ENCODE results near the gene CIROP.

The CIROP gene

GRCh38 chr14:23055147-23055550 is 49.6 kb downstream of the CIROP start:
- H3K27ac ChIP-seq (ENCODE audit: low read length) = no peak overlapping the region
- H3K36me3 ChIP-seq (ENCODE audit: control insufficient read depth in 2 of 2, insufficient read depth in 2 of 2, low read length in 2 of 2) = peaks cover 2 to 10% of the 10 kb centered on the region in 2 donors
- H3K4me1 ChIP-seq (ENCODE audit: control insufficient read depth, insufficient read depth, low read length) = peaks cover 24% of the 10 kb centered on the region
- no peak overlapping the region for H3K9ac ChIP-seq (ENCODE audit: low read length in 2 of 2)
- H3K9me3 ChIP-seq (ENCODE audit: control insufficient read depth in 2 of 2, low read length in 2 of 2) = no peaks in the 10 kb centered on the region
- no peak overlapping the region for H3K4me3 ChIP-seq (ENCODE audit: low read length in 2 of 2)
- H3K27me3 ChIP-seq (ENCODE audit: control insufficient read depth in 1 of 2, insufficient read depth in 2 of 2, low read length in 2 of 2) = no peaks in the 10 kb centered on the region

GRCh38 chr14:23054000-23054811 is 50.6 kb downstream of the CIROP start:
- peaks cover 0 to 6% of the 10 kb centered on the region in 2 donors for H3K36me3 ChIP-seq (ENCODE audit: control insufficient read depth in 2 of 2, insufficient read depth in 2 of 2, low read length in 2 of 2)
- no peak overlapping the region for H3K27ac ChIP-seq (ENCODE audit: low read length)
- H3K9me3 ChIP-seq (ENCODE audit: control insufficient read depth in 2 of 2, low read length in 2 of 2) = no peaks in the 10 kb centered on the region
- no peak overlapping the region for H3K4me3 ChIP-seq (ENCODE audit: low read length in 2 of 2)
- no peaks in the 10 kb centered on the region for H3K27me3 ChIP-seq (ENCODE audit: control insufficient read depth in 1 of 2, insufficient read depth in 2 of 2, low read length in 2 of 2)
- no peak overlapping the region for H3K9ac ChIP-seq (ENCODE audit: low read length in 2 of 2)
- H3K4me1 ChIP-seq (ENCODE audit: control insufficient read depth, insufficient read depth, low read length) = peaks cover 24% of the 10 kb centered on the region

- Histone ChIP-seq H3K36me3 (ENCODE audit: control insufficient read depth in 2 of 2, insufficient read depth in 2 of 2, low read length in 2 of 2) (no peaks in the 10 kb centered on the region), H3K4me1 (ENCODE audit: control insufficient read depth, insufficient read depth, low read length) (peaks cover 24% of the 10 kb centered on the region), H3K9me3 (ENCODE audit: control insufficient read depth in 2 of 2, low read length in 2 of 2) (no peaks in the 10 kb centered on the region), H3K27ac (ENCODE audit: low read length) (no peak overlapping the region), H3K27me3 (ENCODE audit: control insufficient read depth in 1 of 2, insufficient read depth in 2 of 2, low read length in 2 of 2) (no peaks in the 10 kb centered on the region), H3K9ac (ENCODE audit: low read length in 2 of 2) (no peak overlapping the region), H3K4me3 (ENCODE audit: low read length in 2 of 2) (no peak overlapping the region)
These were observed 51.4 kb downstream of the CIROP start for GRCh38 chr14:23053426-23053825.

GRCh38 chr14:23052671-23053070 is 52.1 kb downstream of the CIROP start:
- Histone ChIP-seq H3K27me3 (ENCODE audit: control insufficient read depth in 1 of 2, insufficient read depth in 2 of 2, low read length in 2 of 2) (no peaks in the 10 kb centered on the region), H3K4me1 (ENCODE audit: control insufficient read depth, insufficient read depth, low read length) (peaks cover 19% of the 10 kb centered on the region), H3K9ac (ENCODE audit: low read length in 2 of 2) (no peak overlapping the region), H3K36me3 (ENCODE audit: control insufficient read depth in 2 of 2, insufficient read depth in 2 of 2, low read length in 2 of 2) (no peaks in the 10 kb centered on the region), H3K27ac (ENCODE audit: low read length) (no peak overlapping the region), H3K4me3 (ENCODE audit: low read length in 2 of 2) (no peak overlapping the region), H3K9me3 (ENCODE audit: control insufficient read depth in 2 of 2, low read length in 2 of 2) (no peaks in the 10 kb centered on the region)

- H3K27me3 ChIP-seq (ENCODE audit: control insufficient read depth in 1 of 2, insufficient read depth in 2 of 2, low read length in 2 of 2) = no peaks in the 10 kb centered on the region
- H3K9ac ChIP-seq (ENCODE audit: low read length in 2 of 2) = no peak overlapping the region
- no peaks in the 10 kb centered on the region for H3K9me3 ChIP-seq (ENCODE audit: control insufficient read depth in 2 of 2, low read length in 2 of 2)
- no peak overlapping the region for H3K27ac ChIP-seq (ENCODE audit: low read length)
- H3K36me3 ChIP-seq (ENCODE audit: control insufficient read depth in 2 of 2, insufficient read depth in 2 of 2, low read length in 2 of 2) = no peaks in the 10 kb centered on the region
- H3K4me1 ChIP-seq (ENCODE audit: control insufficient read depth, insufficient read depth, low read length) = peaks cover 18% of the 10 kb centered on the region
- H3K4me3 ChIP-seq (ENCODE audit: low read length in 2 of 2) = no peak overlapping the region
These were observed 52.6 kb downstream of the CIROP start for GRCh38 chr14:23052182-23052623.

GRCh38 chr14:23051141-23052057 is 53.4 kb downstream of the CIROP start:
- H3K36me3 ChIP-seq (ENCODE audit: control insufficient read depth in 2 of 2, insufficient read depth in 2 of 2, low read length in 2 of 2) = no peaks in the 10 kb centered on the region
- H3K9me3 ChIP-seq (ENCODE audit: control insufficient read depth in 2 of 2, low read length in 2 of 2) = no peaks in the 10 kb centered on the region
- H3K27me3 ChIP-seq (ENCODE audit: control insufficient read depth in 1 of 2, insufficient read depth in 2 of 2, low read length in 2 of 2) = no peaks in the 10 kb centered on the region

More at GRCh38 chr14:23051141-23052057, 53.4 kb downstream of the CIROP start:
- H3K4me1 ChIP-seq (ENCODE audit: control insufficient read depth, insufficient read depth, low read length) = peaks cover 10% of the 10 kb centered on the region
- H3K27ac ChIP-seq (ENCODE audit: low read length) = no peak overlapping the region
- no peak overlapping the region for H3K4me3 ChIP-seq (ENCODE audit: low read length in 2 of 2)
- no peak overlapping the region for H3K9ac ChIP-seq (ENCODE audit: low read length in 2 of 2)
